MM.1S (cell line): ENCODE data around the gene FA2H.

Source experiments
- CTCF ChIP-seq: fragments of 300-600 bp; sonication (generic); IDR thresholded peaks from 2 replicates; pipeline ENCODE4 v1.5.1; 2016; ENCODE audit warnings: antibody characterized with exemption, low read length, mixed read lengths
- EZH2 ChIP-seq: fragments of 300-600 bp; sonication (generic); optimal IDR thresholded peaks from 2 replicates; pipeline ENCODE3; 2017; ENCODE audit warnings: low read depth, mild to moderate bottlenecking, antibody characterized with exemption, low read length, mixed read lengths

DNA sequence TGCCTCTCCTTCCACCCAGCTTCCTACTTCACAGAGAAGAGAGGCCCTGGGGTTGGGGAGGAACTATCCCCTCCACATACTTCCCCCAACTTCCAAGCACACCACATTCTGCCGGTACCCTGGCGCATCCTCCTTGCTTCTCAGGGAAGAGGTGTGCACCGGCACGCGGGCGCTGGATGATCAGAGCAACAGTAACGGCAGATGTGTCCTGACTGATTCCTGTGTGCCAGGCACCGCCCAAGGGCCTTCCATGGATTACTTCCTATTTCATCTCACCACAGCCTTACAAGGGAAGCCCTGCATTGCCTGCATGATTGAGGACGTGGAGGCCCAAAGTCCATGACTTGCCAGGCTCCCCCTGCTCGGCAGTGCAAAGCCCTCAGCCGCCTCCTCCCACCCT is 52.9 kb downstream of the FA2H start:
- no peak for TF ChIP-seq CTCF
- TF ChIP-seq EZH2, result no peak
